SK-N-SH (cell line): ENCODE measurements around the gene TTC7B. TPM values are rescaled to one million over a fixed set of nuclear protein-coding genes. Genes with fewer than 3 reads are reported as not detected.

Source experiments
- CTCF ChIA-PET: fragments of 300-600, 350-600 bp; formaldehyde crosslinking; extraction: SDS; loops from one replicate; lab custom pipeline; 2021; lab: Yijun Ruan, JAX
- POLR2A ChIA-PET: fragments of 350-600 bp; sonication (Branson Sonifier 250); formaldehyde crosslinking; extraction: SDS; loops from one replicate; lab custom pipeline; 2020; ENCODE audit warnings: antibody characterized with exemption, inconsistent platforms; lab: Yijun Ruan, JAX
- DNase-seq: peaks from one replicate; pipeline ENCODE4 v3.0.0; 2012
- H2AFZ ChIP-seq: fragments of 200-600 bp; sonication (generic); 2 replicates; pipeline ENCODE4 v1.8.1; 2016; ENCODE audit warnings: antibody characterized with exemption, mild to moderate bottlenecking, low read depth
- H3F3A ChIP-seq: fragments of 200-600 bp; sonication (generic); replicated peaks from 2 replicates; pipeline ENCODE3; 2016; ENCODE audit warnings: antibody characterized with exemption, mild to moderate bottlenecking; ENCODE audit not compliant: insufficient read depth
- H3K27ac ChIP-seq, 2 experiments: fragments of 200-500 bp in 1 of 2; fragments of 200-600 bp in 1 of 2; sonication (Bioruptor generic) in 1 of 2; sonication (generic), shearing (Covaris generic) in 1 of 2; 2 replicates each; pipeline versions ENCODE4 v1.5.1 to v1.6.1; 2014 to 2016; ENCODE audit warnings: low read depth in 2 of 2, inconsistent platforms in 1 of 2, low read length in 1 of 2, mild to moderate bottlenecking in 1 of 2, mixed read lengths in 1 of 2
- H3K27me3 ChIP-seq: fragments of 200-600 bp; sonication (generic), shearing (Covaris generic); 2 replicates; pipeline ENCODE4 v1.6.1; 2016; ENCODE audit warnings: mixed run types; ENCODE audit not compliant: insufficient read depth
- H3K36me3 ChIP-seq, 2 experiments: fragments of 200-500 bp in 1 of 2; fragments of 200-600 bp in 1 of 2; sonication (Bioruptor generic) in 1 of 2; sonication (generic) in 1 of 2; replicated peaks in 1 of 2; 2 replicates each; pipeline versions ENCODE3 to v1.5.1; 2014 to 2016; ENCODE audit warnings: low read length in 1 of 2, mild to moderate bottlenecking in 1 of 2; ENCODE audit not compliant: insufficient read depth in 2 of 2, control insufficient read depth in 1 of 2
- H3K4me1 ChIP-seq, 2 experiments: fragments of 200-500 bp in 1 of 2; fragments of 200-600 bp in 1 of 2; sonication (Bioruptor generic) in 1 of 2; sonication (generic), shearing (Covaris generic) in 1 of 2; 2 replicates each; pipeline versions ENCODE4 v1.5.1 to v1.6.1; 2014 to 2016; ENCODE audit warnings: low read depth in 1 of 2, low read length in 1 of 2, mixed run types in 1 of 2; ENCODE audit not compliant: insufficient read depth in 2 of 2, control insufficient read depth in 1 of 2
- H3K4me2 ChIP-seq: fragments of 200-600 bp; sonication (generic), shearing (Covaris generic); 2 replicates; pipeline ENCODE4 v1.6.1; 2017; ENCODE audit warnings: mixed run types
- H3K4me3 ChIP-seq, 2 experiments: fragments of 200-500 bp in 1 of 2; fragments of 200-600 bp in 1 of 2; sonication (Bioruptor generic) in 1 of 2; sonication (generic), shearing (Covaris generic) in 1 of 2; 2 replicates each; pipeline versions ENCODE4 v1.5.1 to v1.8.1; 2014 to 2016; ENCODE audit warnings: low read depth in 2 of 2, inconsistent platforms in 1 of 2, low read length in 1 of 2, mild to moderate bottlenecking in 1 of 2, mixed read lengths in 1 of 2, moderate library complexity in 1 of 2
- H3K79me2 ChIP-seq: fragments of 200-600 bp; sonication (generic); 2 replicates; pipeline ENCODE4 v1.8.1; 2017; ENCODE audit warnings: mild to moderate bottlenecking; ENCODE audit not compliant: insufficient read depth
- H3K9ac ChIP-seq: fragments of 200-600 bp; sonication (generic); 2 replicates; pipeline ENCODE4 v1.6.1; 2017; ENCODE audit warnings: mixed run types
- H3K9me2 ChIP-seq: fragments of 200-600 bp; sonication (generic); 2 replicates; pipeline ENCODE4 v1.6.1; 2017; ENCODE audit warnings: mixed run types
- H3K9me3 ChIP-seq: fragments of 200-600 bp; sonication (generic); 2 replicates; pipeline ENCODE4 v1.6.1; 2017; ENCODE audit warnings: mixed run types, mild to moderate bottlenecking, moderate library complexity
- H4K20me1 ChIP-seq: fragments of 200-600 bp; sonication (generic); 2 replicates; pipeline ENCODE4 v1.6.1; 2017; ENCODE audit warnings: mild to moderate bottlenecking, mixed run types; ENCODE audit not compliant: insufficient read depth
- EP300 ChIP-seq, 2 experiments: IDR thresholded peaks; 2 replicates each; pipeline versions ENCODE4 v1.4.0 to v1.6.1; 2012; ENCODE audit warnings: borderline replicate concordance in 1 of 2, low read depth in 1 of 2, low read length in 1 of 2
- FOXM1 ChIP-seq: IDR thresholded peaks from 2 replicates; pipeline ENCODE4 v1.4.0; 2012; ENCODE audit warnings: low read depth, mild to moderate bottlenecking
- GABPA ChIP-seq: IDR thresholded peaks from 2 replicates; pipeline ENCODE4 v1.4.0; 2012; ENCODE audit warnings: low read depth, mild to moderate bottlenecking
- GATA2 ChIP-seq: sonication (generic); formaldehyde crosslinking; IDR thresholded peaks from 2 replicates; pipeline ENCODE4 v1.5.0; 2020; ENCODE audit warnings: mild to moderate bottlenecking, missing genetic modification reagents
- POLR2AphosphoS5 ChIP-seq: IDR thresholded peaks from 2 replicates; pipeline ENCODE4 v1.6.1; 2012; ENCODE audit warnings: low read depth, low read length
- TEAD4 ChIP-seq: IDR thresholded peaks from 2 replicates; pipeline ENCODE4 v1.4.0; 2012; ENCODE audit warnings: mild to moderate bottlenecking, borderline replicate concordance; ENCODE audit not compliant: insufficient read depth
- YY1 ChIP-seq: IDR thresholded peaks from 2 replicates; pipeline ENCODE4 v1.4.0; 2012; ENCODE audit warnings: low read depth, mild to moderate bottlenecking
- WGBS: methylation state at CpG from one replicate; pipeline ENCODE4 v1.1.6; 2017; ENCODE audit warnings: low lambda C conversion rate; 5-methylcytosine and 5-hydroxymethylcytosine counted together
- polyA plus RNA-seq, 3 experiments: library from polyadenylated mRNA; depleted of rRNA; stranded (reverse); fragments of >200 nt; gene quantifications; 2 replicates each; pipeline ENCODE4 v1.2.3, GENCODE V29; 2012
- TF ChIP-seq, protein P1 (sequence below): fragments of 200-600 bp; sonication (generic); IDR thresholded peaks from 2 replicates; pipeline ENCODE4 v1.6.1; 2017; ENCODE audit warnings: antibody characterized with exemption, mild to moderate bottlenecking, moderate library complexity
- TF ChIP-seq, protein P2 (sequence below): IDR thresholded peaks from 2 replicates; pipeline ENCODE4 v1.6.1; 2012; ENCODE audit warnings: mild to moderate bottlenecking, low read depth, low read length, moderate library complexity
- TF ChIP-seq, protein P3 (sequence below): fragments of 150-350 bp; IDR thresholded peaks from 2 replicates; pipeline ENCODE4 v1.6.1; 2016; ENCODE audit warnings: mild to moderate bottlenecking, low read depth, low read length

Gene TTC7B
- polyA plus RNA-seq, 1 of the 3 experiments (the other 2 are of a cell fraction) = 43.1 TPM

DNA sequence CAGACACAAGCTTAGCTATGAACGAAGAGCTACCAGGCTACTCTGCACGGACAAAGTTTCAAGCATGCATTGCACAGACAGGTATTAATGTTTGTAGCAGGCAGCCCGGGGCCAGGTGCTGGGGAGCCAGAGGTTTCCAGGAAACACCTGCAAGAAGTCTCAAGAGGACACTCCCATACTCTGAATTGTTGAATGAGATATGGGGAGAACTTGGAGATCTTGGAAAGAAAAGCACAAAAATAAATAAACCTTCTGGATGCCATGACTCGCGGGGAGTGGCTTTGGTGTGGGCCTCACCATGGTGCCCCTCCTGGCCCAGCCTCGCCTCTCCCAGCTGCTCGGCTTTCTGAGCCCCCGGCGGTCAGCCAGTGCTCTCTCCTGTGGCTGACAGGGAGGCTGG lies 186.8 kb downstream of the TTC7B start:
- 87% methylated on average over 9 of the region's 9 CpGs for WGBS
- H3K4me1 ChIP-seq = peaks cover 4 to 26% of the 10 kb centered on the region in 2 experiments
- H3K9me3 ChIP-seq = no peaks in the 10 kb centered on the region
- peak overlapping the region in 1 of 2 experiments; percentile 58; a peak in 1 of 4 replicates for H3K27ac ChIP-seq
- DNase-seq = no peak
- H3K27me3 ChIP-seq = no peaks in the 10 kb centered on the region
- CTCF ChIA-PET = no interaction called here
- no peaks in the 10 kb centered on the region for H4K20me1 ChIP-seq
- no peak overlapping the region for H2AFZ ChIP-seq
- POLR2A ChIA-PET = no interaction called here
- no peaks in the 10 kb centered on the region for H3K79me2 ChIP-seq
- TF ChIP-seq YY1 = no peak
- TF ChIP-seq, protein P1, sequence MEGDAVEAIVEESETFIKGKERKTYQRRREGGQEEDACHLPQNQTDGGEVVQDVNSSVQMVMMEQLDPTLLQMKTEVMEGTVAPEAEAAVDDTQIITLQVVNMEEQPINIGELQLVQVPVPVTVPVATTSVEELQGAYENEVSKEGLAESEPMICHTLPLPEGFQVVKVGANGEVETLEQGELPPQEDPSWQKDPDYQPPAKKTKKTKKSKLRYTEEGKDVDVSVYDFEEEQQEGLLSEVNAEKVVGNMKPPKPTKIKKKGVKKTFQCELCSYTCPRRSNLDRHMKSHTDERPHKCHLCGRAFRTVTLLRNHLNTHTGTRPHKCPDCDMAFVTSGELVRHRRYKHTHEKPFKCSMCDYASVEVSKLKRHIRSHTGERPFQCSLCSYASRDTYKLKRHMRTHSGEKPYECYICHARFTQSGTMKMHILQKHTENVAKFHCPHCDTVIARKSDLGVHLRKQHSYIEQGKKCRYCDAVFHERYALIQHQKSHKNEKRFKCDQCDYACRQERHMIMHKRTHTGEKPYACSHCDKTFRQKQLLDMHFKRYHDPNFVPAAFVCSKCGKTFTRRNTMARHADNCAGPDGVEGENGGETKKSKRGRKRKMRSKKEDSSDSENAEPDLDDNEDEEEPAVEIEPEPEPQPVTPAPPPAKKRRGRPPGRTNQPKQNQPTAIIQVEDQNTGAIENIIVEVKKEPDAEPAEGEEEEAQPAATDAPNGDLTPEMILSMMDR = no peak
- TF ChIP-seq GABPA = no peak
- TF ChIP-seq, protein P2, sequence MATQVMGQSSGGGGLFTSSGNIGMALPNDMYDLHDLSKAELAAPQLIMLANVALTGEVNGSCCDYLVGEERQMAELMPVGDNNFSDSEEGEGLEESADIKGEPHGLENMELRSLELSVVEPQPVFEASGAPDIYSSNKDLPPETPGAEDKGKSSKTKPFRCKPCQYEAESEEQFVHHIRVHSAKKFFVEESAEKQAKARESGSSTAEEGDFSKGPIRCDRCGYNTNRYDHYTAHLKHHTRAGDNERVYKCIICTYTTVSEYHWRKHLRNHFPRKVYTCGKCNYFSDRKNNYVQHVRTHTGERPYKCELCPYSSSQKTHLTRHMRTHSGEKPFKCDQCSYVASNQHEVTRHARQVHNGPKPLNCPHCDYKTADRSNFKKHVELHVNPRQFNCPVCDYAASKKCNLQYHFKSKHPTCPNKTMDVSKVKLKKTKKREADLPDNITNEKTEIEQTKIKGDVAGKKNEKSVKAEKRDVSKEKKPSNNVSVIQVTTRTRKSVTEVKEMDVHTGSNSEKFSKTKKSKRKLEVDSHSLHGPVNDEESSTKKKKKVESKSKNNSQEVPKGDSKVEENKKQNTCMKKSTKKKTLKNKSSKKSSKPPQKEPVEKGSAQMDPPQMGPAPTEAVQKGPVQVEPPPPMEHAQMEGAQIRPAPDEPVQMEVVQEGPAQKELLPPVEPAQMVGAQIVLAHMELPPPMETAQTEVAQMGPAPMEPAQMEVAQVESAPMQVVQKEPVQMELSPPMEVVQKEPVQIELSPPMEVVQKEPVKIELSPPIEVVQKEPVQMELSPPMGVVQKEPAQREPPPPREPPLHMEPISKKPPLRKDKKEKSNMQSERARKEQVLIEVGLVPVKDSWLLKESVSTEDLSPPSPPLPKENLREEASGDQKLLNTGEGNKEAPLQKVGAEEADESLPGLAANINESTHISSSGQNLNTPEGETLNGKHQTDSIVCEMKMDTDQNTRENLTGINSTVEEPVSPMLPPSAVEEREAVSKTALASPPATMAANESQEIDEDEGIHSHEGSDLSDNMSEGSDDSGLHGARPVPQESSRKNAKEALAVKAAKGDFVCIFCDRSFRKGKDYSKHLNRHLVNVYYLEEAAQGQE = no peak
- TF ChIP-seq GATA2 (CRISPR knock-in tag) = no peak
- no peak for TF ChIP-seq POLR2AphosphoS5
- no peak for TF ChIP-seq TEAD4
- no peak for TF ChIP-seq FOXM1
- TF ChIP-seq EP300 (IDR thresholded peaks at IDR 0.05; ENCODE audit: borderline replicate concordance in 1 of 2, low read depth in 1 of 2, low read length in 1 of 2) = no peak
- H3K9me2 ChIP-seq = no peaks in the 10 kb centered on the region
- H3K4me3 ChIP-seq = no peak overlapping the region
- H3F3A ChIP-seq = peaks cover 3% of the 10 kb centered on the region
- H3K4me2 ChIP-seq = no peak overlapping the region
- no peak overlapping the region for H3K9ac ChIP-seq
- H3K36me3 ChIP-seq = peaks cover 0 to 5% of the 10 kb centered on the region in 2 experiments

DNA sequence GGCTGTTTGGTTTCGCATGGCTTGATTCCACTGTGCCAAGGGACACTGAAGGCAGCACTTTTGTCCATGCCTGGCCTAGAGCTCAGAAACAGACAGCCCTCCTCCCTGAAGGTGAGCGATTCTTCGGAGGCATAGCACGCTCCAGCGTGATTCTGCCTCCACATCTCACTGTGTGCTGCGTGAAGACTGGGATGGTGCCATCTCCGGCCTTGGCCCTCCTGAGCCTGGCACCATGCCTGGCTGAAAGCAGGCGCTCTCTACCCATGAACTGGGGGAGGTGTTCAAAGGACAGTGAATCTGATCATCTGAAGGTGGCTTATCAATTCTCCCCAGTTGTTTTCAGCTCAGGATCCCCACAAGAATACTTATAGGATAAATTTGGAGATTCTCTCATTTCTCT lies 187.4 kb downstream of the TTC7B start:
- WGBS = 82% methylated on average over 7 of the region's 8 CpGs
- Histone ChIP-seq H3K27me3 (no peaks in the 10 kb centered on the region), H4K20me1 (no peaks in the 10 kb centered on the region), H3K36me3 (no peaks in the 10 kb centered on the region), H2AFZ (no peak overlapping the region), H3K9ac (no peak overlapping the region), H3K4me1 (peaks cover 7 to 26% of the 10 kb centered on the region in 2 experiments), H3K4me2 (no peak overlapping the region), H3K9me3 (no peaks in the 10 kb centered on the region), H3K4me3 (no peak overlapping the region), H3K27ac (peak overlapping the region in 1 of 2 experiments; percentile 58; a peak in 2 of 4 replicates), H3K9me2 (no peaks in the 10 kb centered on the region), H3K79me2 (no peaks in the 10 kb centered on the region), H3F3A (peaks cover 6% of the 10 kb centered on the region)
- ChIA-PET POLR2A (no interaction called here), CTCF (no interaction called here)
- DNase-seq = no peak
- TF ChIP-seq, protein P3, sequence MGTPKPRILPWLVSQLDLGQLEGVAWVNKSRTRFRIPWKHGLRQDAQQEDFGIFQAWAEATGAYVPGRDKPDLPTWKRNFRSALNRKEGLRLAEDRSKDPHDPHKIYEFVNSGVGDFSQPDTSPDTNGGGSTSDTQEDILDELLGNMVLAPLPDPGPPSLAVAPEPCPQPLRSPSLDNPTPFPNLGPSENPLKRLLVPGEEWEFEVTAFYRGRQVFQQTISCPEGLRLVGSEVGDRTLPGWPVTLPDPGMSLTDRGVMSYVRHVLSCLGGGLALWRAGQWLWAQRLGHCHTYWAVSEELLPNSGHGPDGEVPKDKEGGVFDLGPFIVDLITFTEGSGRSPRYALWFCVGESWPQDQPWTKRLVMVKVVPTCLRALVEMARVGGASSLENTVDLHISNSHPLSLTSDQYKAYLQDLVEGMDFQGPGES = no peak
